ENCODE data around the gene LIN7C. TPM values are rescaled to one million over a fixed set of nuclear protein-coding genes. Genes with fewer than 3 reads are reported as not detected.

The LIN7C gene
- total and polyA plus RNA-seq, 2 of the 13 experiments (the other 11 are each of a cell fraction or from before 2014, with no cell fraction given), result 14.8 to 37.2 TPM

DNA sequence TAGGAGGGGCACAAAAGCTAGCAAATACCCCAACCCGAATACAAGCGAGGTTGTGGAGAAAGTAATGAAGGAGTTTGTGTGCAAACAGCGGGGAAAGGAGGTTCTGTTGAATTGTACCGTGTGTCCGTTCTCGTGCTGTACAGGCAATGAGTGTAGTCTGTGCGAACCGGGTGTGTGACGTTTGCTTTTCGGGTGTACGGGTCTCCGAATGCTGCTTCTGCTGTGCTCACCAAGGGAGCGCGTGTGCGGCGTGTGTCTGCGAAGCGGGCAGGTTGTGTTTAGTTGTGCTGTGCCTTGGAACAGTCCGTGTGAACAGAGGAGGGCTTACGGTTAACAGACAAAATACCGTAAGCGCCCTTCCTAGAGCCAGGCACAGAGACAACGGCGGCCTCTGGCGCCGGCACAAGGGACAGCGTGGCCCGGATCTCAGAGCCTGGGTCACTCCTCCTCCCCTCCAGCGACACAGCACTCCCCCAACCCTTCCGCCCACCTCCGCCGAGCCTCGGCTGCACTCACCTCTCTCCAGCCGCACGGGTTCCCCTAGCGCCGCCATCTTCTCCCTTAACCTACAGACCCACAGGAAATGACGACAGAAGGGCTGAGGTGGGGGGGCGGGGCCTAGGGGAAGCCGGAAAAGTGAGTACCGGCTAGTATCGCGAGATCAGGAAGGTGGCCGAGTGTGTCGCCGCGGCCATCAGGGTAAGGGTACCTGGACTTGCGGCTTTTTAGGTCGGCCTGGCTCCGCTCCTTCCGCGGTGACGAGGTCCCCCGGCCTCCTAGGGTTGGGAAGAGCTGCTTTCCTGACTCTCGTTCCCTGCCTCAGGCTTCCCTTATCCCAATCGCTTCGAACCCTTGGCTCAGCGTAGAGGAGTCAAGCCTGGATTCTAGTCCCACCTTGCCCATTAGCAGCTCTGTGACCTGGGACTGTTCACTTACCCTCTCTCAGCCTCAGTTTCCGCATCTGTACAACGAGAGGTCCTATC lies at the start of gene LIN7C (continued):
- TF ChIP-seq KIAA2018 (CRISPR knock-in tag; IDR thresholded peaks at IDR 0.05; ENCODE audit: borderline replicate concordance), result peak; percentile 93; the same call in 1 of the 2 replicates
- no peak for TF ChIP-seq RFX5 (IDR thresholded peaks at IDR 0.05; ENCODE audit: low read depth, low read length)
- peak; percentile 91; the same call in 1 of the 2 replicates for TF ChIP-seq IRF9 (CRISPR knock-in tag; IDR thresholded peaks at IDR 0.05; ENCODE audit: borderline replicate concordance)
- peak; percentile 33; the same call in 1 of the 2 replicates for TF ChIP-seq CBFB (CRISPR knock-in tag; IDR thresholded peaks at IDR 0.05)
- TF ChIP-seq, protein P1, sequence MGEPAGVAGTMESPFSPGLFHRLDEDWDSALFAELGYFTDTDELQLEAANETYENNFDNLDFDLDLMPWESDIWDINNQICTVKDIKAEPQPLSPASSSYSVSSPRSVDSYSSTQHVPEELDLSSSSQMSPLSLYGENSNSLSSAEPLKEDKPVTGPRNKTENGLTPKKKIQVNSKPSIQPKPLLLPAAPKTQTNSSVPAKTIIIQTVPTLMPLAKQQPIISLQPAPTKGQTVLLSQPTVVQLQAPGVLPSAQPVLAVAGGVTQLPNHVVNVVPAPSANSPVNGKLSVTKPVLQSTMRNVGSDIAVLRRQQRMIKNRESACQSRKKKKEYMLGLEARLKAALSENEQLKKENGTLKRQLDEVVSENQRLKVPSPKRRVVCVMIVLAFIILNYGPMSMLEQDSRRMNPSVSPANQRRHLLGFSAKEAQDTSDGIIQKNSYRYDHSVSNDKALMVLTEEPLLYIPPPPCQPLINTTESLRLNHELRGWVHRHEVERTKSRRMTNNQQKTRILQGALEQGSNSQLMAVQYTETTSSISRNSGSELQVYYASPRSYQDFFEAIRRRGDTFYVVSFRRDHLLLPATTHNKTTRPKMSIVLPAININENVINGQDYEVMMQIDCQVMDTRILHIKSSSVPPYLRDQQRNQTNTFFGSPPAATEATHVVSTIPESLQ (CRISPR knock-in tag; conservative IDR thresholded peaks at IDR 0.05), result no peak
- TF ChIP-seq MIXL1 (CRISPR knock-in tag; IDR thresholded peaks at IDR 0.05), result peak; percentile 69; the same call in 1 of the 2 replicates
- no peak; the same call in 1 of the 2 replicates for TF ChIP-seq ZNF704 (CRISPR knock-in tag; IDR thresholded peaks at IDR 0.05; ENCODE audit: borderline replicate concordance)
- peak; percentile 21; the same call in 1 of the 2 replicates for TF ChIP-seq TP53 (CRISPR knock-in tag; conservative IDR thresholded peaks at IDR 0.05)
- peak; percentile 91 for TF ChIP-seq ZIK1 (CRISPR knock-in tag; IDR thresholded peaks at IDR 0.05; ENCODE audit: borderline replicate concordance, low read depth)
- 0 out of 2 replicates have a peak, but pooled peaks have one; percentile 42 for TF ChIP-seq SATB2 (CRISPR knock-in tag; IDR thresholded peaks at IDR 0.05)
- peak; percentile 87; the same call in 1 of the 2 replicates for TF ChIP-seq ZNF761 (CRISPR knock-in tag; conservative IDR thresholded peaks at IDR 0.05)
